H9 (cell line): Measurements from ENCODE around the gene PHOSPHO2. TPM values are rescaled to one million over a fixed set of nuclear protein-coding genes. Genes with fewer than 3 reads are reported as not detected.

Experiments
- DNase-seq: peaks from one replicate; pipeline ENCODE4 v3.0.0-alpha.2; 2017
- H2AFZ ChIP-seq: one replicate; pipeline ENCODE4 v1.6.1; 2013; ENCODE audit warnings: mild to moderate bottlenecking, low read length, control low read depth, moderate library complexity
- H2AK5ac ChIP-seq: 2 replicates; pipeline ENCODE4 v1.6.1; 2013; ENCODE audit warnings: low read length, control low read depth, mixed read lengths; ENCODE audit not compliant: insufficient read length
- H2BK120ac ChIP-seq: one replicate; pipeline ENCODE4 v1.6.1; 2013; ENCODE audit warnings: low read depth, mild to moderate bottlenecking, low read length, control low read depth, inconsistent platforms; ENCODE audit not compliant: poor library complexity, severe bottlenecking
- H2BK12ac ChIP-seq: 2 replicates; pipeline ENCODE4 v1.6.1; 2013; ENCODE audit warnings: low read length, control low read depth, mixed read lengths, low read depth; ENCODE audit not compliant: insufficient read length
- H2BK15ac ChIP-seq: 2 replicates; pipeline ENCODE4 v1.6.1; 2013; ENCODE audit warnings: low read depth, low read length, control low read depth
- H2BK20ac ChIP-seq: one replicate; pipeline ENCODE4 v1.6.1; 2013; ENCODE audit warnings: low read depth, mild to moderate bottlenecking, low read length, control low read depth, inconsistent platforms; ENCODE audit not compliant: poor library complexity, severe bottlenecking
- H2BK5ac ChIP-seq: 2 replicates; pipeline ENCODE4 v1.6.1; 2013; ENCODE audit warnings: low read length, control low read depth, mixed read lengths; ENCODE audit not compliant: insufficient read length
- H3K14ac ChIP-seq: 2 replicates; pipeline ENCODE4 v1.6.1; 2013; ENCODE audit warnings: low read length, control low read depth; ENCODE audit not compliant: insufficient read depth
- H3K18ac ChIP-seq: 2 replicates; pipeline ENCODE4 v1.6.1; 2013; ENCODE audit warnings: low read depth, mild to moderate bottlenecking, mixed read lengths, low read length, control low read depth; ENCODE audit not compliant: insufficient read length
- H3K23ac ChIP-seq: 2 replicates; pipeline ENCODE4 v1.6.1; 2013; ENCODE audit warnings: low read length, control low read depth, mixed read lengths, low read depth; ENCODE audit not compliant: insufficient read length
- H3K23me2 ChIP-seq: 2 replicates; pipeline ENCODE4 v1.6.1; 2013; ENCODE audit warnings: low read depth, mild to moderate bottlenecking, mixed read lengths, low read length, control low read depth; ENCODE audit not compliant: insufficient read length, poor library complexity, severe bottlenecking
- H3K27ac ChIP-seq: 2 replicates; pipeline ENCODE4 v1.5.1; 2013; ENCODE audit warnings: low read length, control low read depth, mixed read lengths, low read depth; ENCODE audit not compliant: insufficient read length
- H3K27me3 ChIP-seq: 2 replicates; pipeline ENCODE4 v1.6.1; 2013; ENCODE audit warnings: low read length, control low read depth, inconsistent platforms; ENCODE audit not compliant: insufficient read depth
- H3K4ac ChIP-seq: 2 replicates; pipeline ENCODE4 v1.6.1; 2013; ENCODE audit warnings: low read depth, mild to moderate bottlenecking, control low read depth, inconsistent platforms, low read length, moderate library complexity
- H3K4me1 ChIP-seq: 2 replicates; pipeline ENCODE4 v1.6.1; 2013; ENCODE audit warnings: low read length, control low read depth, inconsistent platforms; ENCODE audit not compliant: insufficient read depth
- H3K4me2 ChIP-seq: 2 replicates; pipeline ENCODE4 v1.6.1; 2013; ENCODE audit warnings: low read length, control low read depth, mixed read lengths; ENCODE audit not compliant: insufficient read length, insufficient read depth
- H3K56ac ChIP-seq: 2 replicates; pipeline ENCODE4 v1.6.1; 2013; ENCODE audit warnings: low read depth, mild to moderate bottlenecking, mixed read lengths, low read length, control low read depth; ENCODE audit not compliant: insufficient read length
- H3K79me1 ChIP-seq: 2 replicates; pipeline ENCODE4 v1.6.1; 2013; ENCODE audit warnings: low read depth, mild to moderate bottlenecking, moderate library complexity, low read length, control low read depth, inconsistent platforms; ENCODE audit not compliant: insufficient read depth, poor library complexity, severe bottlenecking
- H3K79me2 ChIP-seq: 2 replicates; pipeline ENCODE4 v1.6.1; 2013; ENCODE audit warnings: low read length, control low read depth, inconsistent platforms; ENCODE audit not compliant: insufficient read depth
- H3K9ac ChIP-seq: 2 replicates; pipeline ENCODE4 v1.6.1; 2013; ENCODE audit warnings: low read length, control low read depth, mixed read lengths; ENCODE audit not compliant: insufficient read length; ENCODE audit errors: extremely low read depth
- H3K9me3 ChIP-seq: one replicate; pipeline ENCODE4 v1.6.1; 2013; ENCODE audit warnings: low read depth, low read length, inconsistent platforms; ENCODE audit not compliant: control insufficient read depth
- H3T11ph ChIP-seq: one replicate; pipeline ENCODE4 v1.6.1; 2013; ENCODE audit warnings: mild to moderate bottlenecking, low read length, control low read depth, inconsistent platforms
- H4K20me1 ChIP-seq: one replicate; pipeline ENCODE4 v1.6.1; 2013; ENCODE audit not compliant: control insufficient read depth, insufficient read length, insufficient read depth
- H4K5ac ChIP-seq: 2 replicates; pipeline ENCODE4 v1.6.1; 2013; ENCODE audit warnings: low read depth, mild to moderate bottlenecking, mixed read lengths, low read length, control low read depth; ENCODE audit not compliant: insufficient read length
- H4K8ac ChIP-seq: replicated peaks from 2 replicates; pipeline ENCODE4 v1.6.1; 2013; ENCODE audit warnings: low read length, control low read depth, mixed read lengths, low read depth; ENCODE audit not compliant: insufficient read length
- H4K91ac ChIP-seq: 2 replicates; pipeline ENCODE4 v1.6.1; 2013; ENCODE audit warnings: low read depth, mild to moderate bottlenecking, moderate library complexity, mixed read lengths, low read length, control low read depth; ENCODE audit not compliant: insufficient read length
- H3K27ac Mint-ChIP-seq, 3 experiments: 2 replicates in 2 of 3; 3 replicates in 1 of 3; pipeline ENCODE4 v1.8.0; 2020 to 2021; ENCODE audit warnings: mixed read lengths in 3 of 3, mild to moderate bottlenecking in 1 of 3, moderate library complexity in 1 of 3
- H3K27me3 Mint-ChIP-seq: 2 replicates; pipeline ENCODE4 v1.8.0; 2021; ENCODE audit warnings: low read depth, mild to moderate bottlenecking, moderate library complexity, mixed read lengths
- H3K36me3 Mint-ChIP-seq, 3 experiments: 2 replicates in 2 of 3; 3 replicates in 1 of 3; pipeline ENCODE4 v1.8.0; 2020 to 2021; ENCODE audit warnings: low read depth in 3 of 3, mixed read lengths in 3 of 3; ENCODE audit not compliant: insufficient read depth in 1 of 3
- H3K4me1 Mint-ChIP-seq, 2 experiments: 2 replicates each; pipeline ENCODE4 v1.8.0; 2020; ENCODE audit warnings: mixed read lengths in 2 of 2
- H3K4me3 Mint-ChIP-seq, 2 experiments: 2 replicates in 1 of 2; 3 replicates in 1 of 2; pipeline ENCODE4 v1.8.0; 2020 to 2021; ENCODE audit warnings: mild to moderate bottlenecking in 2 of 2, mixed read lengths in 2 of 2, moderate library complexity in 1 of 2
- H3K9me3 Mint-ChIP-seq, 2 experiments: 2 replicates in 1 of 2; 3 replicates in 1 of 2; pipeline ENCODE4 v1.8.0; 2020; ENCODE audit warnings: mild to moderate bottlenecking in 2 of 2, mixed read lengths in 2 of 2, moderate library complexity in 1 of 2
- WGBS: extraction: QIAGEN DNeasy Blood & Tissue Kit; methylation state at CpG from one replicate; pipeline ENCODE4 v1.1.7; 2013; ENCODE audit warnings: missing lambda C conversion rate, low lambda C conversion rate, mixed read lengths; ENCODE audit not compliant: insufficient read length; ENCODE audit errors: extremely low coverage; 5-methylcytosine and 5-hydroxymethylcytosine counted together
- total RNA-seq: library from RNA; stranded (reverse); gene quantifications from 2 replicates; pipeline ENCODE4 v1.2.1, GENCODE V29; 2021
- TF ChIP-seq, protein P1 (sequence below): fragments of 200-600 bp; sonication (generic); conservative IDR thresholded peaks from 3 replicates; pipeline ENCODE4 v1.8.0; 2021; ENCODE audit warnings: antibody characterized with exemption, mild to moderate bottlenecking

The PHOSPHO2 gene
- total RNA-seq, 1 experiment from 2014 or later: 7.2 TPM

DNA sequence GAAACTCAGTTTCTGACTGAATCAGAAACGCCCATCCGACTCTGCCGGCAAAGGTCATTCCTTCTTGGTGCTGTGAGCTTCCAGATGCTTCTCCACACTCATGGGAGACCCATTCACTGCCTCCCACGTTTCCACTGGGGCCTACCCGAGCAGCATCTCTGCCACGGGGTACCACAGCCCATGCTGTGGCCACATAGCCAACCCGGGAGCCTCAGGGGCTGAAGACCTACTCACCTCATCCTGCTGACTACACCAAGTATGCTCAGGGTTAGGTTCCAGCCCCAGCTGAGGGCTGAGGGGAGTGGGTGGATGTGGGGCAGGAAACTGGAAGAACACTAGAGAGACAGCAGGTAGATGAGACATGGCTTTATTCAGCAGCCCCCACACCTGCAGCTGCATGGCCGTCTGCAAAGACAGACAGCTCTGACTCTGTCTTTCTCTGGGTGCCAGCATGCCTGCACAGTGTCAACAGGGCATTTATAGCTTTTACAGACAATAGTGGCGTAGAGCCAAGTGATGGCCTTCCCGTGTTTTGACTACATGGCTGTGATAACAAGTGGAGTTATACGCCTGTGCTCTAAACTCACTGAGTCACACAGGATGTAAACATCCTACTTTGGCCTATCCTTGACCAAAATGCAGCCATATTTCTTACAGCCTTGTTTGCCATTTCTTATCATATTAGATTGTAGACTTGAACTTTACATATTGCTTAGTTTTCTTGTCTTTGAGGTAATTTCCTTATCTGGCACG is 22.8 kb downstream of the PHOSPHO2 start:
- no peaks in the 10 kb centered on the region for H3K9me3 ChIP-seq
- H3K4me1 ChIP-seq: no peaks in the 10 kb centered on the region
- H3K9me3 Mint-ChIP-seq: no peaks in the 10 kb centered on the region; a peak in 1 of 5 replicates
- no peak overlapping the region for H3K9ac ChIP-seq
- no peak overlapping the region for H2AFZ ChIP-seq
- WGBS: no CpG with 5 or more reads among the region's 12 CpGs
- DNase-seq: no peak
- no peak overlapping the region for H2BK12ac ChIP-seq
- H3K36me3 Mint-ChIP-seq: peaks cover 0 to under 1% (median 0%) of the 10 kb centered on the region in 3 experiments; a peak in 2 of 7 replicates
- no peaks in the 10 kb centered on the region for H3K79me2 ChIP-seq
- no peak overlapping the region for H3K23ac ChIP-seq
- H2BK15ac ChIP-seq: no peak overlapping the region
- no peak overlapping the region for H2AK5ac ChIP-seq
- no peak overlapping the region for H2BK20ac ChIP-seq
- no peak overlapping the region for H3K4me2 ChIP-seq
- H3K23me2 ChIP-seq: no peaks in the 10 kb centered on the region
- H3K27me3 Mint-ChIP-seq: no peaks in the 10 kb centered on the region
- peaks cover 0 to 8% of the 10 kb centered on the region in 2 experiments; a peak in 2 of 4 replicates for H3K4me1 Mint-ChIP-seq
- no peak overlapping the region for H4K5ac ChIP-seq
- no peak overlapping the region for H3K56ac ChIP-seq
- no peak overlapping the region; a peak in 1 of 7 replicates for H3K27ac Mint-ChIP-seq
- TF ChIP-seq, protein P1, sequence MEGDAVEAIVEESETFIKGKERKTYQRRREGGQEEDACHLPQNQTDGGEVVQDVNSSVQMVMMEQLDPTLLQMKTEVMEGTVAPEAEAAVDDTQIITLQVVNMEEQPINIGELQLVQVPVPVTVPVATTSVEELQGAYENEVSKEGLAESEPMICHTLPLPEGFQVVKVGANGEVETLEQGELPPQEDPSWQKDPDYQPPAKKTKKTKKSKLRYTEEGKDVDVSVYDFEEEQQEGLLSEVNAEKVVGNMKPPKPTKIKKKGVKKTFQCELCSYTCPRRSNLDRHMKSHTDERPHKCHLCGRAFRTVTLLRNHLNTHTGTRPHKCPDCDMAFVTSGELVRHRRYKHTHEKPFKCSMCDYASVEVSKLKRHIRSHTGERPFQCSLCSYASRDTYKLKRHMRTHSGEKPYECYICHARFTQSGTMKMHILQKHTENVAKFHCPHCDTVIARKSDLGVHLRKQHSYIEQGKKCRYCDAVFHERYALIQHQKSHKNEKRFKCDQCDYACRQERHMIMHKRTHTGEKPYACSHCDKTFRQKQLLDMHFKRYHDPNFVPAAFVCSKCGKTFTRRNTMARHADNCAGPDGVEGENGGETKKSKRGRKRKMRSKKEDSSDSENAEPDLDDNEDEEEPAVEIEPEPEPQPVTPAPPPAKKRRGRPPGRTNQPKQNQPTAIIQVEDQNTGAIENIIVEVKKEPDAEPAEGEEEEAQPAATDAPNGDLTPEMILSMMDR: no peak
- no peaks in the 10 kb centered on the region for H4K20me1 ChIP-seq
- H4K8ac ChIP-seq: no peak overlapping the region
- H2BK5ac ChIP-seq: no peak overlapping the region
- H4K91ac ChIP-seq: no peak overlapping the region
- H3K4ac ChIP-seq: no peak overlapping the region
- H3T11ph ChIP-seq: no peak overlapping the region
- no peak overlapping the region for H3K18ac ChIP-seq
- H3K27ac ChIP-seq: no peak overlapping the region
- H3K27me3 ChIP-seq: no peaks in the 10 kb centered on the region
- no peaks in the 10 kb centered on the region for H3K79me1 ChIP-seq
- no peak overlapping the region for H2BK120ac ChIP-seq
- no peak overlapping the region for H3K4me3 Mint-ChIP-seq
- no peak overlapping the region for H3K14ac ChIP-seq
